ENCODE data around the gene PDE4C.

Gene PDE4C

DNA sequence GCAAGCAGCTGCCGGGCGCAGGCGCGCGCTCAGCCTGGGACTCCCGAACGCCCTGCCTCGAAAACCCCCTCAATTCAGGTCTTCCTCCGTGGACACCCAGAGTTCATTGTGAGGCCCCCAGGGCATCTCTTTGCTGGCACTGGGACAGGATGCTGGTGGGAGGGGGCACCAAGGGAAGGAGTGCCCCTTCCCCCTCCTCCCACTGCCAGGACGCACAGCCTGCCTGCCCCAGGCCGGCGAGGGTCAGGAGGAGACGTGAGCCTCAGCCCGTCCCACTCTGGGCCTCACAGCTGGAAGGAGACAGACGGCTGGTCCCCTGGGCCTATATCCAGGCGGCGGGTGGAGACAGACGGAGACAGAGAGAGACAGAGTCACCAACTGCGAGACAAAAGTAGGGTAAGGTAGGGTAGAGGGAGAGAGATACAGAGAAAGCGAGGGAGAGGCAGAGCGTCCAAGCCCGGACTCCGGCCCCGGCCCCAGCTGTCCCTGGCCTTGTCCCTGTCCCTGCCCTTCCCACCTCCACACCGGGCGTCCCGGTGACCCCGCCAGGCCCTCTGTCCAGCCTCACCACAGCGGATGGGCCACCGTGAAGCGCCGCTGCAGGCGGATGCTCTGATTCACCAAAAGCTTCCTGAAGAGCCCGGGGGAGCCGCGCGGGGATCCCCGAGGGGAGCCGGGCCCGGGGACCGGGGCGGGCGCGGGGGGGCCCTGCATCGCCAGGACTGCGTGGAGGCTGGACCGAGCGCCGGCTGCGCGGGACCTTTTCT lies at the start of gene PDE4C:
Gene PDE4C (minus strand): TSS at position 737 of the 767 bp plus-strand sequence. CDS start 23 bp downstream, at position 714.
- no peak for FAIRE-seq
- no peak for DNase-seq (ENCODE audit: low spot score)

DNA sequence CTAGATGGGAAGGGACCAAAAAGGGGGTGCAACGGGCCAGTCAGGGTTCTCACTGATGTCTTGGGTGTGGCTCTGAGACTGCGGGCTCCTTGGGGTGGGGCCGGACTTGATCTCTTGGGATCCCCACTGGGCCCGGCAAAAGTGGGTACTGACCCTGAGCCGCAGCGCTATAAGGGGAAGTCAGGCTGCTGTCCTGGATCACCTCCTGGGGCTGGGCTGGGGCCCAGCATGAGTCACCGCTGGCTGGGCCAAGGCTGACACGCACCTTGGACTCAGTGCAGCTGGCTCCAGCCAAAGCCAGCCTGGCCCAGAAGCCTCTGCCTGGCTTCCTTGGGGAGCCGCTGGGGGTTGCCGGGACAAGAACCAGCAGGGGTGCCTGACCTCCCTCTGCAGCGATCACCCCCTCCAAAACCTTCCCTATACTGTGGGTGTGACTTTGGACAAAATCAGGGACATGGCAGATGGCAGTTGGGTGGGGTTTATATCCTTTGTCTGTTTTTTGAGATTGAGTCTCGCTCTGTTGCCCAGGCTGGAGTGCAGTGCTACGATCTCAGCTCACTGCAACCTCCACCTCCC lies 48.6 kb upstream of the PDE4C start:
- peak; percentile 12 for FAIRE-seq
- DNase-seq (ENCODE audit: low spot score) = peak; percentile 65

DNA sequence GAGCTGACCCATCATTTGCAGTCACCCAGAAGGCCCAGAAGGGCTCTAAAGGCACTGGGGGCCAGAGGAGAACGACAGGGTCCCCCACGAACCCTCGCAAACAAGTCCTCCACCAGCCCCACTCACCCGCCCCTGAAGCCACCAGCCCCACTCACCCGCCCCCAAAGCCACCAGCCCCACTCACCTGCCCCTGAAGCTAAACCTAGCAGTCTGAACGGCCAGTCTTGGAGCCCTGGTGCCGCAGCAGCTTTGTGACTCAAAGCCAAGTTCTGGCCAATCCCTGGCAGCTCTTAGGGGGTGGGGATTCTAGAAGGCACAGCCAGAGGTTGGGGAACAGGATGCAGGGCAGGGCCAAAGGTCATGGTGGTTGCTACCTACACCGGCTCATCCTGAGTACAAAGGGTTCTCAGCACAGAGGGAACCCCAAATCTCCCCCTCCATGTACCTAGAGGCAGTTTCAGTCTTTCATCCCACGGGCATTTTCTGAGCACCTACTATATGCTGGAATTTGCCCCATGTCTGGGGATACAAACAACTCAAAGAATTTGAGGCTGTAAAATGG lies 48.1 kb upstream of the PDE4C start, which contains the start of gene IQCN:
Gene IQCN (minus strand): TSS at position 234 of the 562 bp plus-strand sequence. CDS start 4,974 bp downstream, outside the sequence.
- no peak for DNase-seq (ENCODE audit: low spot score)

DNA sequence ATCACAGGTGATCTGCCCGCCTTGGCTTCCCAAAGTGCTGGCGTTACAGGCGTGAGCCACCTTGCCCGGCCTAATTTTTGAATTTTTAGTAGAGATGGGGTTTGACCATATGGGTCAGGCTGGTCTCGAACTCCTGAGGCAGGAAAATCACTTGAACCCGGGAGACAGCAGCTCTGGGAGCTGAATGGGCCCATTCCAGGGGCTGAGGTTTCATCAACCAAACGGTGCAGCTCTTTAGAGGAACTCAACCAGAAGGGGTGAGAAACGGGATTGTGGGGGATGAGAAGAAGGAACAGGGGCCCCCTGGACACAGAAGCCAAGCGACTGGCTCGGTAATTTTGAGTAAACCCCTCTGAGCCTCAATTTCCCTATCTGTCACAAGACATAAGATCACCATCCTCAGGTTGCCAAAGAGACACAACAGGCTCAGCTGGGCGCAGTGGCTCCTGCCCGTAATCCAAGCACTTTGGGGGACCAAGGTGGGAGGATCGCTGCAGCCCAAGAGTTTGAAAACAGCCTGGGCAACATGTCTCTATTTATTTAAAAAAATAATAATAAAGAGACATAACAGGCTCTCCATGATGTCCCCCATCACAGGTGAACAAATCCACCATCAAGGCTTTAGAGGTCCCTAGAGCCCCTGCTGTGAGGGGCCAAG lies 47.5 kb upstream of the PDE4C start:
- no peak for FAIRE-seq
- no peak for DNase-seq (ENCODE audit: low spot score)

More for the DNA sequence above, 48.1 kb upstream of the PDE4C start, which contains the start of gene IQCN:
- FAIRE-seq = no peak

DNA sequence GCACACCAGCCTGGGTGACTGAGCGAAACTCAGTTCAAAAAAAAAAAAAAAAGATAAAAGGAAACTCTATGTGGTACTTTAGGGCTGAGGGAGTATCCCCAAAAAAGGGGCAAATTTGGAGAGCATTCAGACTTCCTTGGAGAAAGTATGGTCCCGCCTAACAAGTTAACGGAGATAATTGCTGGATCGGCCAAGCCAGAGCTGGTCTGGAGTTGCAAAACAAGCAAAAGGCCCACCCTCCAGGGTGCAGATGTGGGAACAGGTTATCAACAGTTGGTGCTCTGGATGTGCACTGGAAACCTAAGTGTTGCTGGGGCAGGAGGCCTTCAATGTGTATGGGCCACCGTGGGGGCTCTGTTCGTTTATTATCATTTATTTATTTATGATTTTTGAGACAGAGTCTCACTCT lies 45.2 kb upstream of the PDE4C start:
- FAIRE-seq (no peak), DNase-seq (ENCODE audit: low spot score) (no peak)

DNA sequence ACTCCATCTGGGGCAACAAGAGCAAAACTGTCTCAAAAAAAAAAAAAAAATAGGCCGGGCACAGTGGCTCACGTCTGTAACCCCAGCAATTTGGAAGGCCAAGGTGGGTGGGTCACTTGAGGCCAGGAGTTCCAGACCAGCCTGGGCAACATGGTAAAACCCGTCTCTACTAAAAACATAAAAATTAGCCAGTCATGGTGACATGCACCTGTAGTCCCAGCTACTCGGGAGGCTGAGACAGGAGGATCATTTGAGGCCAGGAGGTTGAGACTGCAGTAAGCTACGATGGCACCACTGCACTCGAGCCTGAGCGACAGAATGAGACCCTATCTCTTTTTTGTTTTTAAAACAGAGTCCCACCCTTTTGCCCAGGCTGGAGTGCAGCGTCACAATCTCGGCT lies 44.1 kb upstream of the PDE4C start:
- DNase-seq (ENCODE audit: low spot score) = no peak
- FAIRE-seq = no peak

DNA sequence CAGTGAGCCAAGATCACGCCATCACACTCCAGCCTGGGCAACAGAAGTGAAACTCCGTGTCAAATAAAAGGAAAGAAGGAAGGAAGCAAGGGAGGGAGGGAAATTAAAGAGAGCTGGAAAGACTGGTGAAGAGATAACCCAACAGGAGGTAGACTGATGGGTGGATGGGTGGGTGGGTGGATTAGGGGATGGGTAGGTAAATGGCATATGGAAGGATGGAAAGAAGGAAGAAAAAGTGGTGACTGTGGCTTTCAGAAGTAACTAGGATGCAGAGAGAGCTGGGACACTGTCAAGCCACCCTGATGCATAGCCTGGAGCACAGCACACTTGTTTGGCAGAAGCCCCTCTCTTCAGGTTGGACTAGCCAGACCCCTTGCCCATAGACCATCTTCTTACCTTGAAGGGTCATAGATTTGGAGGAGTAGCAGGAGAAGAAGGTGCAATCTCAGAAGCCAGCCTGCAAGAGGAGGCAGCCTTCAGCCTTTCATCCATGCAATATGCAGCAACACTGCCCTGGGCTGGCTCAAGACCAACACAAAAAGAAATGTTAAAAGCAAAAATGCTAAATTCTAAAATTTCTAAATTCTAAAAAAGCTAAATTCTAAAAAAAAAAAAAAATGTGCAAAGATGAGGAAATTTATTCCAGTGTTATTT lies 43.0 kb upstream of the PDE4C start:
- DNase-seq (ENCODE audit: low spot score) = no peak
- FAIRE-seq = no peak

DNA sequence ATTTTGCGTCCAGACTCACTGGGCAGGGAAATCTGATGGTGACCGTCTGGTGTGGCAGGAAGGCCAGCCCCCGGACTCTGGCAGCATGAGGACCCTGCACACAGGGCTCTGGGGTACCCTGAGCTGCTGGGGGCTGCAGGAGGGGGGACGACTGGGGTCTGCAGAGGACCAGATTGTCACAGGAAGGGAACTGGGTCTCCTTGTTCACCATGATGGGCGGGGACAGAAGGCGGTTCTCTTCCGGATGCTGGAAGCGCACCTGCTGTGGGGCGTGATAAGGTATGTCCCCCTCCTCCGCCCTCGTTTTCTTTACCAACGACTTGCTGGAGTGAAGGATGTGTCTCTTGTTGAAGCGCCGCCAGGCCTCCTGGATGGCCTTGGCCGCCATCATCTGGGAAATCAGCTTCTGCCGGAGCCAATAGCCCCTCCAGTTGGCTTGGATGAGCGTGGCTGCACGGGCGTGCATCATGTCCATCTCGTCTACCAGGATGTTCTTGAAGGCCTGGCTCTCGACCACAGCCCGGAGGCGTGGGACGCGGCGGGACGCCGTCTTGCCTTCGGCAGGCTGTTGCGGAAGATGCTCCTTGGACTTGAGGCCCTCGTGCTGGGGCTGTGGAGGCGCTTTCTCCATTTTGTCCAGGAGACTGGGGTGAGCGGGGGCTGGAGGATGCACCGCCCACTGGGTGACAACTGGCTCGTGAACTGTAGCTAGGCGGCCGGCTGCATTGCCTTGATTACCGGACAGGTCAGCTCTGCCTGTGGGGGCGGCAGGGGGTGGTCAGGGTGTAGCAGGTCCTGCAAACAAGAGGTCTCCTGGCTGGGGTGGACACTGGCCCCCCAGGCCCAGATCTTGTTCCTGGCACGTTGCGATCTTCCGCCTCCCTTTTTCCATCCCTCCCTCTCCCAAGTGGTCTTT lies 40.8 kb upstream of the PDE4C start:
- DNase-seq (ENCODE audit: low spot score) = no peak
- no peak for FAIRE-seq

DNA sequence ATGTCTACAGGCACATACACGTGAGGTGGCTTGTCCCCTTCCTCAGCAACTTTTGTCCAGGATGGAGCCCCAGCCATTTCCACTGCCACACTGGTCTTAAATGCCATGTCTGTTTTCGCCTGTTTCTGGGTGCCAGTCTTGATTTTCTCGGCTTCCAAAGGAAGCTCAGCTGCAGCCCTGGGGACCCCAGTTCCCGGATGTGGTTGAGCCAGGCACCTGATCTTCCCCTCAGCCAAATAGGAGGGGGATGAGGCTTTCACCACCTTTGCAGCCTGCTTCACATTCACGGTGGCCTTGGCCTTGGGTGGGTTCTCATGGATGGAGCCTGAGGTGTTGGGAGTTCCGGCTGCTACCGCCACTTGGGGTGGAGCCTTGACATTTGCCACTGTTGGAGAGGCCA lies 39.3 kb upstream of the PDE4C start:
- DNase-seq (ENCODE audit: low spot score) = no peak
- FAIRE-seq = no peak

DNA sequence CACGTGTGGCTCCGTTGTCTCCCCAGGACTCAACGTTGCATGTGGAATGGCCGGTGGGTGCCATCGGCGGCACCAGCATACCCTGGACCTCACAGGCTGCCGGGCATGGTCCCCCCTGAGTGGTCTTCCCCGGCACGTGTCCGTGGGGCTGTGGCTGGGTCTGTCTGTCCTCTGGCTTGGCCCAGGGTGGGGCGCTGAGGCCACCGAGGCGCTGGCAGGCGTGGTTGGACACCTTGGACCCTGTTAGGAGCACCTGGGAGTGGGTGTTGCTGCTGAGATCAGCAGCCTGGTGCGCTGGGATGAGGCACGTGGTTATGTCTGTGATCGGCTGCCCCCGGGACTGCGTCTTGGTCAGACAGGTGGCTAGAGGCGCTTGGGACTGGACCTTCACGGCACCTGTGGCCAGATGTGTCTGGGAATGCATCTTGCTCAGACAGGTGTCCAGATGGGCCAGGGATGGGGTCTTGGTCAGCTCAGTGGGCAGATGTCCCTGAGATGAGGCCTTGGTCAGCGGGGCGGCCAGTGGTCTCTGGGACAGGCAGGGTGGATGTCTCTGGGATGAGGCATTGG lies 38.8 kb upstream of the PDE4C start:
- DNase-seq (ENCODE audit: low spot score) = no peak
- no peak for FAIRE-seq

DNA sequence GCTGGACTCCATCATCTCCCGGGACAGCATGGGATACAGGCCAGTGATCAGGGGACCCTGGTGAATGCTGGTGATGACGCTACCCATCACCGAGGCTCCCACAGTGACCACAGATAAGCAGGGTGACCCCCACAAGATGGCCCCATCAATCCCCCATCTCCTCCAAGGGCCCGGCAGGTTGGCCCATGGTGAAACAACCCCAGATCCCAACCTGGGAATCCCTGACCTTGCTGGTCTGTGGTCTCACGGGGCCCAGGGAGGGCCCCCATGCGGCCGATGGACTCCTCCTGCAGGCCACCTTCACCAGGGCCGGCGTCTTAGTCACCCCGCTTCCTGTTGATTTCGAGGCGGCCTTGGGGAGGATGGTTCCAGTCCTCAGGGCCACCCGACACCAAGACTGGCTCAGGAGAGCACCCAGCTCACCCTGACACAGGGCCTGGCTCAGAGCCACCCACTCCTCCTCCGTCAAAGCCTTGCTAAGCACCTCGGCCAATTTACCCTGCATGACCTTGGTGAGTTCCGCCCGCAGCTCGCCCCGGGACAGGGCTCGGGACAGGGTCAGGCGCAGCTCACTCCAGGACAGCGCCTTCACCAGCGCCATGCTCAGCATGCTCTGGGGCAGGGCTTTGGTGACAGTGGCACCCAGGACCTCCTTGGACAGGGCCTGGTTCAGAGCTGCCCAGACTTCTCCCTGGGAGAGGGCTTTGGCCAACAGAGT lies 38.1 kb upstream of the PDE4C start:
- FAIRE-seq = no peak

DNA sequence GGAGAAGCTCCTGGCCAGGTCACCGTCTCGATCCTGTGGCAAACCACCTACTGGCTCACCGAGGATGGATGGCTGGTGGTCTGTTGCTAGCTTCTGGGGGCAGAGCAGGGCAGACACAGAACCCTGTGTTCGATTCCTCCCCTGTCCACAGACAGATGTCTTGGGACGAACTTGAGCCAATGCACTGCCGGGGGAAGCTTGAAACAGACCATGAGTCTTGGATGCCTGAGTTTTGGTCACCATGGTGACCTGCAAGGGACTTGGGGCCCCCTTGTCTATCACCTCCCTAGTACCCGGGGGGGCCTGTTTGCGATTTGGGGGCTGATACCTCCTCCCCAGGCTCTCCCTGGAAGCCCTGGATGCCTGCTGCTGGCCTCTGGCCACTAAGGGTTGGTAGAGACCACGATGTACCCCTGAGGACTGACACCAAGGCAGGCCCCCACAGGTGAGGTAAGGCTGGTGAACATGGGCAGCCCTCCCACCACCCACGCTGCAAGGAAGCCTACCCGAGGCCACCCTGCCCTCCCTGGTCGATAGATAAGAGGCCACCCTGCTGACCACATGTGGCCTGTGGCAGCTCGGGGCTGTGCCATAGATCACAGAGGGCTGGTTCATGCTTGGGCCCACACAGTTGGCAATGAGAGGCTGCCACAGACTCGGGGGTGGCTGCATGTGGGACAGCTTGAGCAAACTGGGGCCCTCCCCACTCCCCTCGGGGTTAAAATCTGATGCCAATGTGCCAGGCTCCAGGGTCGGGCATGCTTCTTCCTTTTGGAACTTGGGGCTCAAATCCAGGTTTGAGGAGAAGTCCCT lies 37.3 kb upstream of the PDE4C start:
- DNase-seq (ENCODE audit: low spot score) = no peak
- FAIRE-seq = no peak

More for the DNA sequence above, 38.1 kb upstream of the PDE4C start:
- DNase-seq (ENCODE audit: low spot score) = no peak

DNA sequence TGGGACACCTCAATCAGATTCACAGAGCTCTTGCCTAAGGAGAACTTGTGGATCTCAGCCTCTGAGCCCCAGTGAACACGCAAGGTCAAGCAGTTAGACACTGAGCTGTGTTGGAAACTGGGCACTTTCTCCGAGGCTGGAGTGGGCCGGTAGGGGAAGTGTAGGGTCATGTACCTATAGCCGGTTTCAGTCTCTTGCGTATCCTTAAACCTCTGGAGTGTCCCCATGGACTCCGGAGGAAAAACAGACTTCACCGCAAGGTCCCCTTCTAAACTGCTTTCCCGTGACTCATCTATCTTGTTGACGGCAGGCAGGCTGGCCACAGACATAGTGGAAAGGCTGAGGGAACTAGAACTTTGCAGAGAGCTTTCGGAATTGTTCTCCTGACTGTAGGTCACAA lies 36.7 kb upstream of the PDE4C start:
- DNase-seq (ENCODE audit: low spot score) = no peak
- no peak for FAIRE-seq

DNA sequence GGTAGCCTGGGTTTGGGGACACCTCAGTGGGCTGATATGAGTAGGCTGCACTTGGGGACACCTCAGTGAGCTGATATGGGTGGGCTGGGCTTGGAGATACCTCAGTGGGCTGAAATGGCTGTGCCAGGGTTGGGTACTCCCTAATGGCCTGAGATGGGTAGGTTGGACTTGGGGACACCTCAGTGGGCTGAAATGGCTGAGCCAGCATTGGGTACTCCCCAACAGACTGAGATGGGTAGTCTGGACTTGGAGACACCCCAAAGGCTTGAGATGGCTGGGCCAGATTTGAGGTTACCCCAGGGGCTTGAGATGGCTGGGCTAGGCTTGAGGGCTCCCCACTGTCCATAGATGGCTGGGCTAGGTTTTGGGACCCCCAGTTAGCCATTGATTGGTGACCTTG lies 35.9 kb upstream of the PDE4C start:
- FAIRE-seq (no peak), DNase-seq (ENCODE audit: low spot score) (no peak)

DNA sequence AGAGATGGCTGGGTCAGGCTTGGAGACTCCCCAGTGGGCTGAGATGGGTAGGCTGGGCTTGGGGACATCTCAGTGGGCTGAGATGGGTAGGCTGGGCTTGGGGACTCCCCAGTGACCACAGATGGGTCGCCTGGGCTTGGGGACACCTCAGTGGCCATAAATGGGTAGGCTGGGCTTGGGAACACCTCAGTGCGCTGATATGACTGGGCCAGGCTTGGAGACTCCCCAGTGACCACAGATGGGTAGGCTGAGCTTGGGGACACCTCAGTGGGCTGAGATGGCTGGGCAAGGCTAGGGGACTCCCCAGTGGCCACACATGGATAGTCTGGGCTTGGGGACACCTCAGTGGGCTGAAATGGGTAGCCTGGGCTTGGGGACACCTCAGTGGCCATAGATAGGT lies 35.2 kb upstream of the PDE4C start:
- DNase-seq (ENCODE audit: low spot score) (no peak), FAIRE-seq (no peak)

DNA sequence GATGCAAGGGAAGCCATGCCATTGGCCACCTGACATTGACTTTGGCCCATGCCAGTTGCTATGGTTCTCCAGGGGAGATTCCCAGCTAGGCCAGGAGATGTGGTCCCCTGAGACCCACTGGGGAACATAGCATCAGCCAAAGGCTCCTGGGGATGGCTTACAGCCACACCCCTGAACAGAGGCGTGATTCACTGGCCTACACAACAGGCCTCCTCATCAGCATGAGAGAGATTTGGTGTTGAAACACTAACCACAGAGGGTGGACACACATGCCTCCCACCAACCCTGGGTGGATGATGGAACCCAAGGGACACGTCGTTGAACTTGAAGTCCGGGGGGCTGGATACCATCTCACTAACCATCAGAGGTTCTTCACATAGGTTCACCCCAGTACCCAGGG lies 33.7 kb upstream of the PDE4C start:
- DNase-seq (ENCODE audit: low spot score) = no peak
- FAIRE-seq = no peak

DNA sequence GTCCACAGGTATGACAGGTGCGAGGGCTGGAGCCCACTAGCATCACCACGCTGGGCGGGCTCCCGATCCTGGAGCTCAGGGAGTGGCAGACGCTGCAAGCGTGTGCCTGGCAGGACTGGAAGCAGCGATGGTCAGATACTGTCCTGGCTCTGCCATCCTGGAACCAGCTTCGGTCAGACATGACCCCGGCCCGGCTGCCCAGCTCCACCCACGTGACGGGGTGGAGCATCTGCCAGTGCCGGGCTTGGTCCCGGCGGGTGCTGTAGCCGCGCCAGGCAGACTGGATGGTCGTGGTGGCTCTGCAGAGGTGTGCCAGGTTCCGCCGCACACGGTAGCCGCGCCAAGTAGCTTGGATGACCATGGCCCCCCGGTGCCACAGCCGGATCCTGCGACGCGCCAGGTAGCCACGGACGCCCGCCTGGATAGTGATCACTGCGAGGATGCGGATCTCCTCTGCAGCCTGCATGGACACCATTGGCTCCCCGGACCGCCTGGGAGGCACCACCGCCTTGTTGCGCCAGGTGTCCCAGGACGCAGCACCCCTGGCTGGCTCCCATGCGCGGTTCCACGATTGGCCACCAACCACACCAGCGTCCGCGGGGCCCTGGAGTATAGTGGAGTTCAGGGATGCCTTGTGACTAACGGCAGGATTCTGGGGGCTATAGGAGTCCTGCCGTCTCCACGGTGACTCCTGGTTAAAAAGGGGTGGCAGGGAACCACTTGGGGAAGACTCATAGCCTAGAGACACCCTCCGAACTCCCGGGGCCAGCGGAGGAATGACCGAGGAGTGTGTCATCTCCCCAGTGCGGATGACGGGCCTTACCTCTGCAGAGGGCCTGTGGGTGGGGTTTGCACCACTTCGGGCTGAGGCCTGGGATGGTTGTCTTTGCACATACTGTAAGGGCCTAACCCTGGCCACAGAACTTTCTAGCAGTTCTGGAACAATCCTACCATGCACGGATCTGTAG lies 31.5 kb upstream of the PDE4C start:
- DNase-seq (ENCODE audit: low spot score) (no peak), FAIRE-seq (no peak)

Data from RCC 7860 (cell line).